ENCODE data around the gene MGAT3. TPM values are rescaled to one million over a fixed set of nuclear protein-coding genes. Genes with fewer than 3 reads are reported as not detected.
A peak's percentile ranks its signal among the peaks of the same experiment; 100 is the strongest.

The MGAT3 gene
- total and polyA plus RNA-seq, 2 experiments from 2014 or later = 7.0 to 20.0 TPM

- Histone ChIP-seq H3K27me3 (no peaks in the 10 kb centered on the region), H3K9me3 (ENCODE audit: low read depth) (no peaks in the 10 kb centered on the region), H3K27ac (no peak overlapping the region), H3K4me1 (ENCODE audit: insufficient read depth) (peaks cover 22% of the 10 kb centered on the region), H4K20me1 (ENCODE audit: insufficient read depth, poor library complexity, severe bottlenecking) (no peaks in the 10 kb centered on the region), H3K4me3 (no peak overlapping the region), H3K79me2 (peaks cover 74% of the 10 kb centered on the region), H2AFZ (no peak overlapping the region), H3K9me2 (replicated peaks; ENCODE audit: insufficient read depth) (no peaks in the 10 kb centered on the region), H3K36me3 (replicated peaks; ENCODE audit: insufficient read depth, low read depth) (no peaks in the 10 kb centered on the region), H3K4me2 (no peak overlapping the region)
- TF ChIP-seq EZH2 (IDR thresholded peaks at IDR 0.05; ENCODE audit: borderline replicate concordance) = no peak
- TF ChIP-seq EZH2phosphoT487 (IDR thresholded peaks at IDR 0.05; ENCODE audit: low read depth, severe bottlenecking, unreplicated experiment) = no peak
- no peak for TF ChIP-seq CTCF (IDR thresholded peaks at IDR 0.05; ENCODE audit: poor library complexity)
- WGBS (ENCODE audit: low lambda C conversion rate, missing lambda C conversion rate) = 93% methylated on average over 10 of the region's 10 CpGs
- no peak for DNase-seq (ENCODE audit: low spot score)
Measured at GRCh38 chr22:39463931-39464390, 7.1 kb downstream of the MGAT3 start.

GRCh38 chr22:39466228-39467006, 9.6 kb downstream of the MGAT3 start:
- Histone ChIP-seq H3K4me1 (ENCODE audit: insufficient read depth) (peaks cover 46% of the 10 kb centered on the region), H2AFZ (no peak overlapping the region), H3K4me2 (no peak overlapping the region), H3K27ac (peak overlapping the region; percentile 4), H3K4me3 (no peak overlapping the region), H3K27me3 (no peaks in the 10 kb centered on the region), H3K36me3 (replicated peaks; ENCODE audit: insufficient read depth, low read depth) (no peaks in the 10 kb centered on the region), H3K9me2 (replicated peaks; ENCODE audit: insufficient read depth) (no peaks in the 10 kb centered on the region), H3K79me2 (peaks cover 58% of the 10 kb centered on the region), H3K9me3 (ENCODE audit: low read depth) (no peaks in the 10 kb centered on the region), H4K20me1 (ENCODE audit: insufficient read depth, poor library complexity, severe bottlenecking) (no peaks in the 10 kb centered on the region)
- WGBS (ENCODE audit: low lambda C conversion rate, missing lambda C conversion rate) = 85% methylated on average over 21 of the region's 21 CpGs
- DNase-seq (ENCODE audit: low spot score) = no peak
- TF ChIP-seq EZH2 (IDR thresholded peaks at IDR 0.05; ENCODE audit: borderline replicate concordance) = no peak
- TF ChIP-seq EZH2phosphoT487 (IDR thresholded peaks at IDR 0.05; ENCODE audit: low read depth, severe bottlenecking, unreplicated experiment) = no peak
- no peak for TF ChIP-seq CTCF (IDR thresholded peaks at IDR 0.05; ENCODE audit: poor library complexity)

GRCh38 chr22:39467390-39467895, 10.6 kb downstream of the MGAT3 start:
- no peak overlapping the region for H3K4me2 ChIP-seq
- DNase-seq (ENCODE audit: low spot score) = no peak
- H2AFZ ChIP-seq = no peak overlapping the region
- H3K27me3 ChIP-seq = no peaks in the 10 kb centered on the region
- H3K79me2 ChIP-seq = peaks cover 49% of the 10 kb centered on the region
- peaks cover 51% of the 10 kb centered on the region for H3K4me1 ChIP-seq (ENCODE audit: insufficient read depth)
- H3K36me3 ChIP-seq (replicated peaks; ENCODE audit: insufficient read depth, low read depth) = no peaks in the 10 kb centered on the region
- no peak overlapping the region for H3K27ac ChIP-seq
- no peaks in the 10 kb centered on the region for H3K9me2 ChIP-seq (replicated peaks; ENCODE audit: insufficient read depth)
- H3K4me3 ChIP-seq = no peak overlapping the region
- H3K9me3 ChIP-seq (ENCODE audit: low read depth) = no peaks in the 10 kb centered on the region
- TF ChIP-seq EZH2phosphoT487 (IDR thresholded peaks at IDR 0.05; ENCODE audit: low read depth, severe bottlenecking, unreplicated experiment) (no peak), EZH2 (IDR thresholded peaks at IDR 0.05; ENCODE audit: borderline replicate concordance) (no peak), CTCF (IDR thresholded peaks at IDR 0.05; ENCODE audit: poor library complexity) (no peak)
- 95% methylated on average over 17 of the region's 17 CpGs for WGBS (ENCODE audit: low lambda C conversion rate, missing lambda C conversion rate)
- no peaks in the 10 kb centered on the region for H4K20me1 ChIP-seq (ENCODE audit: insufficient read depth, poor library complexity, severe bottlenecking)
